A549 (cell line): Measurements from ENCODE around the gene ITLN1.

Experiments
- ESRRA ChIP-seq: fragments of 150-350 bp; IDR thresholded peaks from 2 replicates; pipeline ENCODE4 v1.6.1; 2014; ENCODE audit warnings: mild to moderate bottlenecking, low read length, borderline replicate concordance
- JUN ChIP-seq, 2 experiments: fragments of >200 bp; sonication (Bioruptor Twin); formaldehyde crosslinking; IDR thresholded peaks; 2 replicates in 1 of 2; 3 replicates in 1 of 2; pipeline ENCODE4 v1.6.1; 2016 to 2017
- KDM5A ChIP-seq: fragments of 200-600 bp; sonication (generic); IDR thresholded peaks from 2 replicates; pipeline ENCODE4 v1.6.1; 2016; ENCODE audit warnings: antibody characterized with exemption, mild to moderate bottlenecking
- POLR2A ChIP-seq: IDR thresholded peaks from 2 replicates; pipeline ENCODE4 v1.6.1; 2012; ENCODE audit warnings: mild to moderate bottlenecking, low read length
- RAD21 ChIP-seq, 2 experiments: fragments of >200 bp in 1 of 2; sonication (Bioruptor Twin) in 1 of 2; formaldehyde crosslinking in 1 of 2; IDR thresholded peaks in 1 of 2; conservative IDR thresholded peaks in 1 of 2; 2 replicates in 1 of 2; 3 replicates in 1 of 2; pipeline ENCODE4 v1.6.1; 2012 to 2018; ENCODE audit warnings: inconsistent platforms in 1 of 2
- RFX5 ChIP-seq: fragments of 450-650 bp; IDR thresholded peaks from 2 replicates; pipeline ENCODE4 v1.7.1; 2014; ENCODE audit warnings: antibody characterized with exemption, mild to moderate bottlenecking, moderate library complexity
- ZC3H11A ChIP-seq: fragments of 450-650 bp; IDR thresholded peaks from 2 replicates; pipeline ENCODE4 v1.6.1; 2014; ENCODE audit warnings: antibody characterized with exemption, mild to moderate bottlenecking
- TF ChIP-seq, protein P1 (sequence below): fragments of >200 bp; sonication (Bioruptor Twin); formaldehyde crosslinking; IDR thresholded peaks from 3 replicates; pipeline ENCODE4 v1.5.1; 2016

DNA sequence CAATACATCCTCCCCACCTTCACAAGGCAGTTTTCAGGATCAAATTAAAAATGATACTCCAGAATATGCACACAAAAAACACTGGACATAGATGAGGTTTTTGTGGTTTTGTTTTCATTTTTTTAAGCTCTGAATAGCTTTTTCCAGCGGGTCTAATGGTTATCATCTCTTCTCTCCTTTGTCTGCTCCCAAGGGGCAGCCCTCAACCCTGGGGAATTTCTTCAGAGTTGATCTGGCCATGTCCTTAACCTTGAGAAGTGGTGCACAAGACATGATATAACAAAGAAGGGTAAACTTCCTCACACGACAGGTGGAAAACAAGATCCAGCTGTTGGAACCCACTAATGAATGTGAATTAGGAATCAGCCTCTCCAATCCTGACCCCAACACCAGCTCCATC, 20.8 kb downstream of the ITLN1 start:
- TF ChIP-seq KDM5A, result no peak
- TF ChIP-seq ESRRA, result no peak
- TF ChIP-seq POLR2A, result no peak
- TF ChIP-seq JUN (IDR thresholded peaks at IDR 0.05), result no peak
- no peak for TF ChIP-seq RAD21 (conservative IDR thresholded peaks at IDR 0.05 in 1 of 2, IDR thresholded peaks at IDR 0.05 in 1 of 2)
- no peak for TF ChIP-seq RFX5
- TF ChIP-seq ZC3H11A, result no peak
- TF ChIP-seq, protein P1, sequence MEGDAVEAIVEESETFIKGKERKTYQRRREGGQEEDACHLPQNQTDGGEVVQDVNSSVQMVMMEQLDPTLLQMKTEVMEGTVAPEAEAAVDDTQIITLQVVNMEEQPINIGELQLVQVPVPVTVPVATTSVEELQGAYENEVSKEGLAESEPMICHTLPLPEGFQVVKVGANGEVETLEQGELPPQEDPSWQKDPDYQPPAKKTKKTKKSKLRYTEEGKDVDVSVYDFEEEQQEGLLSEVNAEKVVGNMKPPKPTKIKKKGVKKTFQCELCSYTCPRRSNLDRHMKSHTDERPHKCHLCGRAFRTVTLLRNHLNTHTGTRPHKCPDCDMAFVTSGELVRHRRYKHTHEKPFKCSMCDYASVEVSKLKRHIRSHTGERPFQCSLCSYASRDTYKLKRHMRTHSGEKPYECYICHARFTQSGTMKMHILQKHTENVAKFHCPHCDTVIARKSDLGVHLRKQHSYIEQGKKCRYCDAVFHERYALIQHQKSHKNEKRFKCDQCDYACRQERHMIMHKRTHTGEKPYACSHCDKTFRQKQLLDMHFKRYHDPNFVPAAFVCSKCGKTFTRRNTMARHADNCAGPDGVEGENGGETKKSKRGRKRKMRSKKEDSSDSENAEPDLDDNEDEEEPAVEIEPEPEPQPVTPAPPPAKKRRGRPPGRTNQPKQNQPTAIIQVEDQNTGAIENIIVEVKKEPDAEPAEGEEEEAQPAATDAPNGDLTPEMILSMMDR, result no peak
